Measurements from ENCODE around the gene NAP1L1. TPM values are rescaled to one million over a fixed set of nuclear protein-coding genes. Genes with fewer than 3 reads are reported as not detected.

NAP1L1 gene
- total RNA-seq, 1 experiment from 2014 or later = 397 TPM

DNA sequence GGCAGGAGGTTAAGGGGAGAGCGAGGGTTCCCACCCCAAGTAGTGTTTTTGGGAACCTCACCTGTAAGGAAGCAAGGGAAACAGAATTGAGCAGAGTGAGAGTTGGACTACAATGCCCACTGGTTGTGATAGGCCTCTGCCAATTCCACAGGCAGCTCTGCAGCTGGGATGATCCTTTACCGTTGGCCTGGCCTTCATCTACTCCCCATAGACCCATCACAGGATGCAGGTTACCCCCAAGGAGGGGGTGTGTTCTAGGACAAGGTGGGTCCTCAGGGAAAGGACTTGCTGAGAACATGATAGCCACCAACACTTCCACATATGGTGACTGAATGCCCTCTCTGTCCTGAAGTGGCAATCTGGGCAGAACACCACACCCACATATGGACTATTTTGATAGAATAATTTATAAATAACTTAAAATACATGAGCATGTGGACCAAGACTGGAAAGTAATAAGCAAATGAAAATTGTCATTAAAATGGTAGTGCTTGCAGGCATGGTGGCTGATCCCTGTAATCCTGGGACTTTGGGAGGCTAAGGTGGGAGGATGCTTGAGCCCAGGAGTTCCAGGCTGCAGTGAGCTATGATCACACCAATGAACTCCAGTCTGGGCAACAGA lies 61.3 kb downstream of the NAP1L1 start:
- DNase-seq (ENCODE audit: low read depth) = no peak

DNA sequence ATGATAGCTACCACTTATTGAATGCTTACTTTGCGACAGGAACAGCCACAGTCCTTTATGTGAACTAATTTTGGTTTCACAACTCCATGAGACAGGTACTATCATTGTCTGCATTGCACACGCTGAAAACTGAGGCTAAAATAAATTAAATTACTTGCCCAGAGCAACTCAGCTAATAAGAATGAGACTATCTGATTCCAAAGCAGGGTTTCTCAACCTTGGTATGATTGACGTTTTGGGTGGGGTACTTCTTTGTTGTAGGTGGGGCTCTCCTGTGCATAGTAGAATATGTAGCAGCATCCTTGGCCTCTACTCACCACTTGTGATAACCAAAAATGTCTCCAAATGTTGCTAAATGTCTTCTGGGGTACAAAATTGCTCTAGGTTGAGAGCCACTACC lies 62.0 kb downstream of the NAP1L1 start:
- DNase-seq (ENCODE audit: low read depth) = no peak

DNA sequence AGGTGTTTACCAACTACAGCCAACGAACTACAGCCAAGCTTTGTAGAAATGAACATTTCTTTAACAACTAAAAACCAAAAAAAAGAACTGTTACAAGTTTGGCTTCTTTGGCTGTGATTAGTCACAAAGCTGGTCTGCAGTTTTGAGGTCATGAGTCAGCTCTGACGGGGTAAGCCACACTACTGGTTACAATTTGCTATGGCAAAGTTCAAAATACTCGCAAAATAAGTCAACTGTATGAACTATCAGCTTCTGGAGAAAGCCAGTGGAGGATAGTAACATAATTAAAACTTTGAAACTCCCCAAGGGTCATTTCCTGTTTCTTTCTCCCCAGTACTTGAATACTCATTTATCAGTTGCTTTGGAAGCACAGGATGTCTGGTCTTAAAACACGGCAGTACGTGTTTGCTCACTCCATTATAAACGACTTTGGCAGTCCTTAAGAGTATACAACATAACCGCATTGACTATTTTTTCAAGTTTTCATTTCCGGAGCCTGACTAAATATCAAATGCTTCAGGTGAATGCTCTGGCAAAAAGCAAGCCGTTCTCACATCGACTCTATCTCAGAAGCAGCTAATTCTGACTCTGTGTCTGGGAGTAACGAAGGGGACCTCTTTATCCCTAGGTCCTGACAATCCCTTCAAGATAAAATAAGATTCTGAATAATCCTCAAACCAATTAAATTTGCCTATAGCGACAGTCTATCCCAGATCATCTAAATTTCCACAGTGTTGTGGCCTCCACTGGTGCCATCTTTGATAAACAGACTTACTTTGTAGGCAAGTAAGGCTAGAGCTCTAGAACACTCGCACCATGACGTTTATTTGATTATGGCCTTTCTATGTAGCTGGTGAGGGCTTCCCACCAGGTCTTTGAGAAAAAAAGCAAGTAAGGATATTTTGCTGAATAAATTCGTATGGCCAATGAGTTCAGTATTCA lies 63.5 kb downstream of the NAP1L1 start:
- DNase-seq (ENCODE audit: low read depth) = peak; percentile 98

DNA sequence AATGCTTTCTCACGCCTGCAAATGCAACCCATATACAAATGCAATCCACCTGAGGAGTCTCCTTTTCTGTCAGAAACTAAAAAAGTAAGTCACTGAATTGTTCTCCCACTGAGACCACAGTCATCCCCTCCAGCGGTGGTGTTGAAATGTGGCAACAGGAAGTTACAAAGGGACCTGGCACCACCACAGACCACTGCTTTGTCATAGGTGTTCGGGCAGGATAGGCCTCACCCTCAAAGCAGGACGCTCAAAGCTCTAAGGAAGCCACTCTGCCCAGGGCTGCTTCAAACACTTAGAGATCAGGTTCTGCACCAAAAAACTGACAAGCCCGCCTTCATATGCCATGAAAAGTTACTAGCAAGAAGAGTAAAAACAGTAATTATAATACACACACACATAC lies 64.2 kb downstream of the NAP1L1 start:
- peak; percentile 83 for DNase-seq (ENCODE audit: low read depth)

DNA sequence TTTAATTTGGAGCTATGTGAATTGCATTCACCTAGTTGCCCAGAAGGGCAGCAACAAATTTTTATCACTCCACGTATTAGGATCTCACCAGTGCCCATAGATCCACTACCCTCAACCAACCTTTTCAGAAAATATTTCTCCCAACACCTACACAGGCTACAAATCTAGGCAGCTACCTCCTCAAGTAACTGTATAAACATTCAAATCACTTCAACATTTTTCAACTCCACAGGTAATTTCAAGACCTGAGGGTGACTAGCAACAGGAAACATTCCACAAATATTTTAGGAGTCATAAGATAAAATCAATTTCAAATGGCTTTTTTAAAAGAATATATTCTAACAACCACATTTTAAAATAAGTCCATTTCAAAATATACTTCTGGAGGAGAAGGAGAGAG lies 65.8 kb downstream of the NAP1L1 start:
- DNase-seq (ENCODE audit: low read depth) = no peak

DNA sequence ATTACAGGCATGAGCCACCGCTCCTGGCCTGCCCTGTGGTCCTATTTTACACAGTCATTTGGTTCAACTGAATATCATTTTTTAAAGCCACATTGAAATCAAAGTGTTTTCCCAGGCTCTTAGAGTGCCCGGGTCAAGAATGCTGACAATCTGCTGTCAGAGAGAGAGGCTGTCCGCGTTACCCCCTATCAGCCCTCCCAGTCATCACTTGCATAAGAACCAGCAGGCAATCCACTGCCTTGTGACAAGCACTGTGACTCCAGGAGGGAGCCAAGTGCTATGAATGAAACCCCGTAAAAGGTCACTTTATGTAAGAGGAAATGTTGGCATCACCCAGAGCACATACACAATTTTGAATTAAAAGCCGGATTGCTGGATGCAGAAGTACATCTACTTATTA lies 66.4 kb downstream of the NAP1L1 start:
- no peak for DNase-seq (ENCODE audit: low read depth)

DNA sequence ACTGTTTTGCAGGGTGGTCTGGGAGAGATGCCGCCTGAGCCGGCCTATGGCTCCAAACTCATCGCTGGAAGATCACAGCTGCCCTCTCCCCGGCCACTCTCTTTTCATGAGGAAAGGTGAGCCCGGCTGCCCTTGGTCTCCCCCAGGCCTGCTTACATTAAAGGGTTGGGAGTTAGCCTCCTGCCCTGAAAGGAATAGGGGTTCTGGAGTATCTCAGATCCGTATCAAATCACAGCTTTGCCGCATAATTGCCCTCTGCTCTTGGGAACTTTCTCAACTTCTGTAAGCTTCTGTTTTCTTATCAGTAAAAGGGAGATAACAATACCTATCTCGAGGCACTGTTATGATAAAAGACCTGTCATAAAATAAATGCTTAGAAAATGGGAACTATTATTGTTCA lies 70.5 kb downstream of the NAP1L1 start:
- no peak for DNase-seq (ENCODE audit: low read depth)

DNA sequence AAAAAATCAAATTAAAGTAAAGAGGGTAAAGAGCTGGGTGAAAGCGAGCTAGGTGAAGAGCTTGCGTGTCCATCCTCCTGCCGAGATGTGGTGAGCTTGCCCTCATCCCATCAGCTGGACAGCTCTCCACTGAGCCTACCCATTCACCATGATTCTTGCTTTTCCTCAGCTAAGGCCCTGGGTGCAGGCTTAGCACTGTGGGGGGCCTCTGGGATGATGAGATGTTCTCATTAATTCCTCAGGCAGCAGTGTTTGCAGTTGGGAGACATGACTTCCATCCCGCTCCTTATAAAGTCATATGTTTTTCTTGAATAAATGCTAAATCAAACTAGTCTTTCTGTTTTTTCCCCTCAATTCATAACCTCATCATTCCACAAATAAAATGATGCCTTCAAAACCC lies 70.9 kb downstream of the NAP1L1 start:
- DNase-seq (ENCODE audit: low read depth) = no peak

DNA sequence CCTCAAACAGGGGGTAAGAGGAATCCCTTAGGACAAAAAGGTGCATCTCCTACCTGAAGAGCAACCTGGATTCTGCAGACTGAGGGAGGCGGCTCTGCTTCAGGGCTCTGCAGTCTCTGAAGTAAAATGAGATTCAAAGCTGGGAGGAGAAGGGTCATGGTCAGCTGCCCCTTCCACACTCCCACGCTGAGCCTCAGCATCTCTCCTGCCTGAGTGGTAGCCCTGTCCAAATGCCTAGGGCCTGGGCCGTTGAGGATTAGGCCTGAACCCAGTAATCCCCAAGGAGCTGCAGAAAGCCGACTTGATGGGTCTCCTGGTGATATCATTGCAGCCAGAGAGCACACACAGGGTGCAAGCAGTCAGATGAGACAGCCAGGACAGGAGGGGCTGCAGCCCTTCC lies 71.8 kb downstream of the NAP1L1 start:
- DNase-seq (ENCODE audit: low read depth) = no peak

DNA sequence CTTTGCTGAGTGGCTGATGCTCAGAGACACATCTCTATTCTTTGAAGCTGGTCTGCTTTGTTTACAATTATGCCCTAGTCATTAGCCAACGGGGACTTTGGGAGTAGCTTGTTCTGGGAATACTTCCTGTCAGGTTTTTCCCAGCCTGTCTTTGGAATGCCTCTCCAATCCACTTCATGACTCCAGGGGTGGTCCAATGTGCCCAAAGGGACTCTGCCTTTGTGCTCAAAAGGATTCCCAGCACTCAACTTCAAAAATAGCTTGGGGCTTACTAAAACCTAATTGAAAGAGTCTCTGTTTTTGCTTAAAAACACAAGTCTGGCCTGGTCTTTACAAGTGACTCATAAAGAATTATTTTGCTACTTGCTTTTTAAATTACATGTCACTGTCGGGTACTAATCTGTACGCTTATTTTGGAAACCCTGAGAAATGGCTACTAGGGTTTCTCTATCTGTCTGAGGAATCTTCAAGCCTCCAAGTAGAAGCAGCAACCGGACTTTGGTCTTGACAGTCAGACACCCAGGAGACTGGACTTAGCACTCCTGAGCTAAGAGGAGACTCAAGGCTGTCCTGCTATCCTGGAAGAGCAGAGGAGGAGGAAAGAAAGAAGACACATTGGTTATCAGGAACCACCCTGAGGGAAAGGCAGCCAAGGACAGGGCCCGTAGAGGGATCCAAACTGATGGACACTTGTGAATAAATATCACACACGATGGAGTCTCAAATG lies 73.6 kb downstream of the NAP1L1 start:
- no peak for DNase-seq (ENCODE audit: low read depth)

DNA sequence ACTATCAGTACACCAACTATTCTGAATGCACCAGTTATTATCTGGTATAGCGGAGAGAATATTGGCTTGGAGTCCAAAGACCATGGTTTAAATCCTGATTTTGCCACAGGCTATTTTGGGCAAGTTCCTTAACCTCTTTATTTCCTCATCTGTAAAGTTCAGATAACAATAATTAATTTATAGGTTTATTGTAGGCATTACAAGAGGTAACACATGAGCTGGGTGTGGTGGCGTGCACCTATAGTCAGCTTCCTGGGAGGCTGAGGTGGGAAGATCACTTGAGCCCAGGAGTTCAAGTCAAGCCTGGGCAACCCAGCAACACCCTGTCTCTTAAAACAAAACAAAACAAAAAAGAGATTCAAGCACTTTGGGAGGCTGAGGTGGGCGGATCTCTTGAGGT lies 76.1 kb downstream of the NAP1L1 start:
- DNase-seq (ENCODE audit: low read depth) = no peak

DNA sequence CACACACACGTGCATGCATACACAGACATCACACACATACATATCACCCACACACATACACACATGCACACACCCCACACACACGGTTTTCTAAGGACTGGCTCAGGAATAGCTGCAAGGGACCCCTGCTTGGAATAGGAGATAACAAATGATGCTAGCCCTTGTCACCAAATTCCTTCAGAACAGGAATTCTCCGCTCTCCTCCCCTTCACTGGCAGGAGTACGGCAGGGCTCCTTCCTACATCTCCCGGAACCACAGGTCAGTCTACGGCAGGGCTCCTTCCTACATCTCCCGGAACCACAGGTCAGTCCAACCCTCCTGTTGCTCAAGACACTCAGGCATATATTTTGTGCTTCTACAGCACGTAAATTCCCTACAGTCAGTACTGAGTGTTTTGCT lies 76.8 kb downstream of the NAP1L1 start:
- DNase-seq (ENCODE audit: low read depth) = no peak

DNA sequence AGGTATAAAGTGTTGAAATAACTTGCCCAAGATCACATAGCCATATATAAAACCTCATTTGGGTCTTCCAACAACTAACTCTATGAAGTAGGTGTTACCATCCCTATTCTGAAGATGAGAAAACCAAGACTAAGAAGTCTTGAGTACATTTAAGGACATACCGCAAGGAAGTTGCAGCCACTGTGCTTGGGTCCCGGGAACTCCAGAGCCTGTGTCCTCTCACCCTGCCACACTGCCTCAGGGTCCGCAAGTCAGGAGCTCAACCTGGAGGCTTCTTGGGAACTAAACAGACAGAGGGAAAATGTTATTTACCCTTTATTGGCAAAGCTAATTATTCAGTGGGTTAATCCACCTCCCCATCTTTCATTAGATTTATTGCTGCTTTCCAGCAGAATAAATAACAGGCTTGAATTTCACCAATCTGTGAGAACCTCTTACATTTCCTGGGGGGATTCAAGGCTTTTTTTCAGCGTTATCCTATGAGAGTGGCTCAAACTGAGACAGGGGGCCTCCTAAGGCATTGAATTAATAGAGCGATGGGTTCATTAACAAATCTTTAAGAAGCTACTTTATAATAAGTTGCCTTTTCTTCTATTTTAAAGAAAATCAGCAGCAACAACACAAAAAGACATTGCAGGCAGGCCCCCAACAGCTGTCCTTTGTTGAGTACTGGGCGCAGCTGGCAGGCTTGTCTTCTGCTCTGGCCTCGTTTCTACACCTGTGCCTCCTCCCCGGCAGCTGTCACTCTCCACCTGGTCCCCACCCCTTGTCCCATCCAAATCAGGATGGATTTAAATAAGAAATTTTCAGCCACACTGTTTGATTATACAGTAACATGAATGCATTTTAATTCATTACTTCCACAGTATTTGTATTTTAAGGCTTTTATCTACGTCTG lies 78.2 kb downstream of the NAP1L1 start:
- peak; percentile 52 for DNase-seq (ENCODE audit: low read depth)

DNA sequence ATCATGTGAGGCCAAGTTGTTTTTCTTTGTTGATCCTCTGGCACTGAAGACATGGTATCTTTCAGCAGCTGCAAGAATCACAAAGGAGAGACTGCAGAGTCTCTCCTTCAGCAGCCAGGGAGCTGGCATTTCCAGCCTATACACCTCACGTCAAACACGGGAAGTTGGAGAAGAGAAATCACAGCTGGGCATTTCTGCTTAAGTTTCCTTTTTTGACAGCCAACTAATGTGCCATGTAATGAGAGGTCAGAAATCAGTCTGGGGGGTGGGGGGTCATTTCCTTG lies 81.2 kb downstream of the NAP1L1 start:
- DNase-seq (ENCODE audit: low read depth) = peak; percentile 82

DNA sequence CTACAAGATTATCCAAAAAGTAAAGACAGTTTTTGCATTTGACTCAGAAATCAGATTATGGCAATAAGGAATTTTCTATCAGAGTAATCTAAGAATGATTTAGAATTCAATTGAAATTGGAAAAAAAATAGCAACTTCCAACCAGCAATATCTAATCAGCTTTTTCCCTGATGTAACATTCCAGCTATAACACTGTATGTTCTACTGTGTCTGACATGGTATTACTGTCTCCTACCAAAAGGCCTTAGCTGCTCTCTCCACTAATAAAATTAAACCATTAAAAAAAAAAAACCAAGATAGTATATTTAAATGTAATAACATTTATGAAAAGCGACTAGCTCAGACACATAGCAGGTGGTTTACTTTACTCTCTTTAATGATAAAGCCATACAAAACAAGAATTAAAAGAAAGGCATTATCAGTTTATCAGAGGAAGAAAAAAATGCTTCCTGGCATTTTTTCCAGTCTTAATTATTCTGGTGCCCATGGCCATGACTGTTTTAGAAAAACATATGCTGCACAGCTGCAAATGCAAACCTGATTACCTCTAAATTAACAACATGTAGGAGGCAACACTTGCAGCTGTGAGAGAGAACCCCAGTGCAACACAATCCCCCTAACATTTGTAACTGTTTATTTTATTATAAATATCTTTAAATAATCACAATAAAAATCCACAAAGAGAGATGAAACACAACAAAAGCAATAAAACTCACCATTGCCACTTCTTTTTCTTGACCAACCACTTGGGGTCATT lies 81.7 kb downstream of the NAP1L1 start:
- no peak for DNase-seq (ENCODE audit: low read depth)

DNA sequence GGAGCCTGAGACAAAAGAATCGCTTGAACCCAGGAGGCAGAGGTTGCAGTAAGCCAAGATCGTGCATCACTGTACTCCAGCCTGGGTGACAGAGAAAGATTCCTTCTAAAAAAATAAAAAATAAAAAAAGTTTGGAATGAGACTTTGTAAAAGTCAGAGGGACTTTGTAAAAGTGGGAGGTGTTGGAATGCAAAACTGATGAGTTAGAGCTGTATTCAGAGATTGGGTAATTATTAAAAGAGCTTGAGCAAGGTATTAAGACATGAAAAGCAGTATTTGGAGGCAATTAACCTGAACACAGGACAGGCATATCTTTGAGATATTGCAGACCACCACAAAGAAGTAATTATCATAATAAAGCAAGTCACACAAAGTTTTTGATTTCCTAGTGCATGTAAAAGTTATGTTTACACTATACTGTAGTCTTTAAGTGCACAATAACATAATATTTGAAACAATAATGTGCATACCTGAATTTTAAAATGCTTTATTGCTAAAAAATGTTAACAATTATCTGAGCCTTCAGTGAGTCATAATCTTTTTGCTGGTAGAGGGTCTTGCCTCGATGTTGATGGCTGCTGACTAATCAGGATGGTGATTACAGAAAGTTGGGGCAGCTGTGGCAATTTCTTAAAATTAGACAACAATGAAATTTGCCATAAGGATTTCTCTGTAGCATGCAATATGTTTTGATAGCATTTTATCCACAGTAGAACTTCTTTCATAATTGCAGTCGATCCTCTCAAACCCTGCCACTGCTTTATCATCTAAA lies 86.0 kb downstream of the NAP1L1 start:
- peak; percentile 42 for DNase-seq (ENCODE audit: low read depth)

DNA sequence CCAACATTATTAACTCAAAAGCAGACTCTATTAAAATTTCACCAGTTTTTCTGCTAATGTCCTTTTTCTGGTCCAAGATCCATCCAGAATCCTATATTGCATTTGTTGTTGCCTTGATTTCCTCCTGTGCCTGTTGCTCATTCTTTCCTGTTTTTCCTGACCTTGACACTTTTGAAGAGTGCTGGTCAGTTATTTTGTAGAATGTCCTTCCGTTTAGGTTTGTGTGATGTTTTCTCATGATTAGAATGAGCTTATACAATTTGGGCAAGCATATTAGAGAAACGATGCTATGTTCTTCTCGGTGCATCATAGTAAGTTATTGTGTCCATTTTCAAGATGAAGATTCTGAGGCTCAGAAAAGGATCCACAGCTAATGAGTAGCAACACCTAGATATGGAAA lies 86.8 kb downstream of the NAP1L1 start:
- DNase-seq (ENCODE audit: low read depth) = no peak

DNA sequence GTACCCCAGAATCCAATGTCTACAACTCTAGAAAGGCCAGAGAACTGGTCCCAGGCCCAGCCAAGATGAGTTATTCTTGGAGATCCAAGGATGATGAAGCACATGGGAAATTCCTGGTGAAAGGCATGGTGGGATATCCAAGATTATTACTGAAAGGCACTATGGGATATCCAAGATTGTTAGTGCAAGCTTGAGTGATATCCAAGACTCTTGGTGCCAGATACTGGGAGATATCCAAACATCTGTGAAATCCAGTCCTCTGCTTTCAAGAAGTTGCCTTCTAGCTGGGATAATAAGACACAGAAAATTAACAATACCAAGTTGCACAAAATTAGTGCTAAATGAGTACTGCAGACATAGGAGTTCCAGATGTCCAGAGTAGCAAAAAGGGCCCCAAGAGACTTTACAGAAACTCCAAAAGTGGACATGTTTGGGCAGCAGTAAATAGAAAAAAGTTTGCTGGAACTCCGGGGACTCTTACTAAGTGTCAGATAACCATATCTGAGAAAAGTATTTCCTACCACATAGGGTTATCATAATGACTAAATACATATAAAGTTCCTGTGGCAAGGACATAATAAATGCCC lies 87.5 kb downstream of the NAP1L1 start:
- DNase-seq (ENCODE audit: low read depth) = peak; percentile 64

DNA sequence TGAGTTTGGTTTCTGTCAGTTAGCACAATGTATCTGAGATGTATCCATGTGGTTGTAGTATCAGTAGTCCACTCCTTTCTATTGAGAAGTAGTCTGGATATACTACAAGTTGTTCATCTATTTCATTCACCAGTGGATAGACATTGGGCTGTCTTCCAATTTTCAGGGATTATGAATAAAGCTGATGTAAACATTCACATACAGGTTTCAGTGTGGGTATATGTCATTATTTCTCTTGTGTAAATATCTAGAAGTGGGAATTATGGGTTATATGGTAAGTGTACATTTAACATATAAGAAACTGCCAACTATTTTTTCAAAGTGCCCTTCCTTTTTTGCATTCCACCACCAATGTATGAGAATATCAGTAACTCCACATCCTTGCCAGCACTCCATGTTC lies 88.8 kb downstream of the NAP1L1 start:
- DNase-seq (ENCODE audit: low read depth) = no peak

Data from LHCN-M2 (cell line).